Memory B cell (primary cell): Measurements from ENCODE around the gene TLK2.
"Not testable (repeated sequence)": the region's sequence is repeated elsewhere in the genome, so short reads cannot be mapped to it uniquely, and the experiment has no call there.

Experiments
- ATAC-seq: fragments of 150-1000 bp; cut with Tn5 transposase; 2 replicates; pipeline ENCODE4 v1.10.0; 2021; ENCODE audit warnings: low read depth, mild to moderate bottlenecking, moderate library complexity
- DNase-seq, 2 donors: peaks; one replicate each; pipeline ENCODE4 v3.0.0; 2022; ENCODE audit warnings: low spot score in 2 of 2
- H3K27ac Mint-ChIP-seq: one replicate; pipeline ENCODE4 v1.8.0; 2022; ENCODE audit warnings: mild to moderate bottlenecking, moderate library complexity, mixed read lengths
- H3K27me3 Mint-ChIP-seq: one replicate; pipeline ENCODE4 v1.8.0; 2022; ENCODE audit warnings: mixed read lengths
- H3K36me3 Mint-ChIP-seq: one replicate; pipeline ENCODE4 v1.8.0; 2022; ENCODE audit warnings: mild to moderate bottlenecking, mixed read lengths
- H3K4me1 Mint-ChIP-seq: one replicate; pipeline ENCODE4 v1.8.0; 2022; ENCODE audit warnings: mixed read lengths
- H3K4me3 Mint-ChIP-seq: one replicate; pipeline ENCODE4 v1.8.0; 2022; ENCODE audit warnings: mild to moderate bottlenecking, moderate library complexity, mixed read lengths
- H3K9me3 Mint-ChIP-seq: one replicate; pipeline ENCODE4 v1.8.0; 2022; ENCODE audit warnings: mixed read lengths

The TLK2 gene

DNA sequence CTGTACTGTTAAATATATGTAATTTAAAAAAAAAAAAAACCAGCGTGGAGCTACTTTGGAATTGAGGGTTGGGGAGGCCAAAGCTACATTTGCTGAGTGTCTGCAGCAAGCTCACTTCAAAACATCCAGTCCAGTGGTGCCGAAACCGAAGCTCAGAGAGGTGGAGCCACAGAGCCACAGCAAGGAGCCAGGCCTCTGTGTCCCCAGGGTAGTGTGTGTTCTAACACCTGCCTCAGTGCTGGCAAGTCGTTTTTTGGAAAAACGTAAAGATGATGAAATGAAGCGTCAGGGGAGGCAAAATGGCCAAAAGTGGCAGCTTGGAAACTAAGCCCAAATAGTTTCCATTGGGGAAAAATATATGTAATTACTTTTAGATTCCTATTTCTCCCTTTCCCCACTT lies 112.7 kb downstream of the TLK2 start:
- no peaks in the 10 kb centered on the region for H3K27me3 Mint-ChIP-seq
- H3K9me3 Mint-ChIP-seq, result no peaks in the 10 kb centered on the region
- H3K27ac Mint-ChIP-seq, result no peak overlapping the region
- H3K4me3 Mint-ChIP-seq, result no peak overlapping the region
- DNase-seq (no peak), ATAC-seq (no peak)
- no peaks in the 10 kb centered on the region for H3K4me1 Mint-ChIP-seq
- H3K36me3 Mint-ChIP-seq, result peaks cover 18% of the 10 kb centered on the region

DNA sequence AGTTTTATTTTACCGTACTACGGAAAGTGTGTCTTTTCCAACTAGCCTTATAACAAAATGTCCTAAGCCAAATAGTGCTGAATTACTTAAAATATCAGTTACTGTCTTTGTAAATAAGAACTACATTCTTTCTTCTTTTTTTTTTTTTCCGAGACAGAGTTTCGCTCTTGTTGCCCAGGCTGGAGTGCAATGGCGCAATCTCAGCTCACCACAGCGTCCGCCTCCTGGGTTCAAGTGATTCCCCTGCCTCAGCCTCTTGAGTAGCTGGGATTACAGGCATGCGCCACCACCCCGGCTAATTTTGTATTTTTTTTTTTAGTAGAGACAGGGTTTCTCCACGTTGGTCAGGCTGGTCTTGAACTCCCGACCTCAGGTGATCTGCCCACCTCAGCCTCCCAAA lies 113.2 kb downstream of the TLK2 start:
- H3K36me3 Mint-ChIP-seq, result peaks cover 22% of the 10 kb centered on the region

GRCh38 chr17:62592341-62593099 lies 113.9 kb downstream of the TLK2 start:
- Mint-ChIP-seq H3K27ac (no peak overlapping the region), H3K9me3 (peaks cover 2% of the 10 kb centered on the region), H3K4me3 (no peak overlapping the region), H3K27me3 (no peaks in the 10 kb centered on the region), H3K36me3 (peaks cover 25% of the 10 kb centered on the region), H3K4me1 (no peaks in the 10 kb centered on the region)
- ATAC-seq (no peak), DNase-seq (no peak)

More for the DNA sequence above, 113.2 kb downstream of the TLK2 start:
- H3K9me3 Mint-ChIP-seq, H3K4me1 Mint-ChIP-seq, H3K27me3 Mint-ChIP-seq, H3K4me3 Mint-ChIP-seq, H3K27ac Mint-ChIP-seq, ATAC-seq, DNase-seq: not testable (repeated sequence)

DNA sequence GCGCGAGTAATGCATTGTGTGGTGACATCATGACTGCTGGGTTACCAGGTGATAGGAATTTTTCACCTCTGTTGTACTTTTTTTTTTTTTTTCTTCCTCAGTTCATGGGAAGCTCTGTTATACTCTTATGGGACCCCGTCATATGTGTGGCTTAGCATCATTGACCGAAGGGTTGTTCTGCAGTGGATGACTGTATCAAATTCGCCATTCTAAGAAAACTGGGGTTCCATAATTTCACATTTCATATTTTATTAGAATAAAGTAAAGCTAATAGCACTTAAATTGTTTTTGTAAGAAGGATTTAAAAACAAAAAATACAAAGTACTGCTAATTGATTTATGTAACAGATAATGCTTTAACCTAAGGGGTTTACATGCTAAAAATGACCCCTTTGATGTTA lies 116.9 kb downstream of the TLK2 start:
- H3K27ac Mint-ChIP-seq, result no peak overlapping the region
- H3K27me3 Mint-ChIP-seq, result no peaks in the 10 kb centered on the region
- DNase-seq (no peak), ATAC-seq (no peak)
- H3K36me3 Mint-ChIP-seq, result peaks cover 34% of the 10 kb centered on the region
- H3K4me1 Mint-ChIP-seq, result no peaks in the 10 kb centered on the region
- no peak overlapping the region for H3K4me3 Mint-ChIP-seq
- peaks cover 2% of the 10 kb centered on the region for H3K9me3 Mint-ChIP-seq

DNA sequence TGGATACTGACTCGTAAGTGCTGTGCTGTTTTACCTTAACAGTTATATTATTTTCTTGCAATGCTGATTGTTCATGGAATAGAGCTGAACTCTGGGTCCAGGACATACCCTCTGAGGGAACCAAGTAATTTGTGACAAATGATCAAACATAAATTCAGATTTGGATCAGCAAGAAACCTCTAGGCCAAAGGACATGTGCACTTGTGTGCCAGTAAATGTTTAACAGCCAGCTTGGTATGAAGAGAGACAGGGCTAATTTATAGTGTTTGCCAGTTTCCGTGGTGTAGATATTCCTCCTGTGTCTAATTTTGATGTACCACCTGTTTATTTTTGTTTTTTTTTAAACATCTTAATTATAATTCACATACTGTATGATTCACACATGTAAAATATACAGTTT lies 118.0 kb downstream of the TLK2 start:
- Mint-ChIP-seq H3K4me3 (no peak overlapping the region), H3K36me3 (peaks cover 35% of the 10 kb centered on the region), H3K4me1 (no peaks in the 10 kb centered on the region), H3K9me3 (peaks cover 2% of the 10 kb centered on the region), H3K27ac (no peak overlapping the region), H3K27me3 (no peaks in the 10 kb centered on the region)
- DNase-seq (no peak), ATAC-seq (no peak)

DNA sequence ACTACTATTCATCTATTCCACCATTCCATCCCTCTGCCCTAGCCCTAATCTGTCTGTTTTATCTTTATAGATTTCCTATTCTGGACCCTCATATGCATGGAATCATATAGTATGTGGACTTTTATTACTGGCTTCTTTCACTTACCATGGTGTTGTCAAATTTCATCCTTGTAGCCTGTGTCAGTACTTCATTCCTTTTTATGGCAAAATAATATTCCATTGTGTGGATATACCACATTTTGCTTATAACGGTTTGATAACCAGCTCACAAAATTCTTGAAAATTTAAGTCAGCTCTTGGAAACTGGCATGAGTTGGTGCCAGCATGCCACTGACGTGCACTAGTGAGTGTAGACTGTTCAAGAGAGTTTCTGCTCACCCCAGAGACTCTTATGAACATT lies 118.5 kb downstream of the TLK2 start:
- Mint-ChIP-seq H3K4me1 (no peaks in the 10 kb centered on the region), H3K27me3 (no peaks in the 10 kb centered on the region), H3K4me3 (no peak overlapping the region), H3K27ac (no peak overlapping the region), H3K36me3 (peaks cover 35% of the 10 kb centered on the region), H3K9me3 (peaks cover 2% of the 10 kb centered on the region)
- DNase-seq, result no peak
- ATAC-seq, result no peak

DNA sequence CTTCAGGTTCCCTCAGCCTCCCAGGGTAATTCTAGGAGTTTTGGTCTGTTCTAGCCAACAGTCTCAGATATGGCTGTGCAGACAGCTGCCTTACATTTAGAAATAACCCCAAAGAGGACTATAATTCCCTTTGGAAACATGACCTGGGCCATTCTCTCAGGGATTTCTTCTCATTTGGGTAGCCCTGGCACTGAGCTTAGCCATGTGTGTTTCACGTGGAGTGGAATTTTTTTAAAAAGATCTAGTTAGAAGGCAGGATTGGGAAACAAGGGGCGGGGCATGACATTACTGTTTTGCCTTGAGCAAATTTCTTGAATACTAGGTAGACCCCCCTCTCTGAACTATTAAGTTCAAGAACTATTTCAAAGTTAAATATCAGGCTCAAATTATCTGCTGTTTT lies 119.3 kb downstream of the TLK2 start:
- DNase-seq (no peak), ATAC-seq (no peak)
- H3K9me3 Mint-ChIP-seq, result peaks cover 2% of the 10 kb centered on the region
- H3K4me1 Mint-ChIP-seq, result no peaks in the 10 kb centered on the region
- no peaks in the 10 kb centered on the region for H3K27me3 Mint-ChIP-seq
- H3K27ac Mint-ChIP-seq, result no peak overlapping the region
- H3K36me3 Mint-ChIP-seq, result peaks cover 35% of the 10 kb centered on the region
- H3K4me3 Mint-ChIP-seq, result no peak overlapping the region

GRCh38 chr17:62599964-62600657 lies 121.5 kb downstream of the TLK2 start:
- no peak for DNase-seq
- Mint-ChIP-seq H3K4me3 (no peak overlapping the region), H3K4me1 (no peaks in the 10 kb centered on the region), H3K27me3 (no peaks in the 10 kb centered on the region), H3K36me3 (peaks cover 35% of the 10 kb centered on the region), H3K27ac (peak overlapping the region; percentile 62), H3K9me3 (peaks cover 2% of the 10 kb centered on the region)
- no peak for ATAC-seq

DNA sequence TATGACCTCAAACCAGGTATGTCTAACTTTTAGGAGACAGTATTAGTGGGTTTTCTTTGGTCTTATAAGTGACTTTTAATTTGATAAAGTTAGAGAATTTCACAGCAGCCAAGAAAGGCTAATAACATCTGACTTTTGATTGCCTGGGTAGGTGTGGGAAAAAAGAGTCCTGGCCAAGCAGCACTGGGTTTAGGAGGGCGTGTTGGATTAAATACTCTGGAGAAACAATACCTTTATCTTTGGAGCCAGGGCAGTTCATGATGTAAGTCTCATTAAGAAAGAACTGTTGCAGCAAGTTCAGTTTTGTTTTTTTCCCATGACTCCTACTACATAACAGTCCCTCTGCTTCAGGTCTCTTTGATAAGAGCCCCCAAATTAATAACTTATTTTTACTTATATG lies 122.2 kb downstream of the TLK2 start:
- H3K36me3 Mint-ChIP-seq, result peaks cover 33% of the 10 kb centered on the region
- H3K4me1 Mint-ChIP-seq, result no peaks in the 10 kb centered on the region
- H3K27me3 Mint-ChIP-seq, result no peaks in the 10 kb centered on the region
- H3K9me3 Mint-ChIP-seq, result peaks cover 2% of the 10 kb centered on the region
- H3K4me3 Mint-ChIP-seq, result no peak overlapping the region
- no peak for ATAC-seq
- no peak for DNase-seq
- H3K27ac Mint-ChIP-seq, result peak overlapping the region; percentile 62

GRCh38 chr17:62601471-62601870 lies 122.8 kb downstream of the TLK2 start:
- DNase-seq (no peak), ATAC-seq (no peak)
- Mint-ChIP-seq H3K9me3 (peaks cover 2% of the 10 kb centered on the region), H3K36me3 (peaks cover 32% of the 10 kb centered on the region), H3K4me1 (no peaks in the 10 kb centered on the region), H3K4me3 (no peak overlapping the region), H3K27ac (no peak overlapping the region), H3K27me3 (no peaks in the 10 kb centered on the region)

- peaks cover 37% of the 10 kb centered on the region for H3K36me3 Mint-ChIP-seq
- H3K4me3 Mint-ChIP-seq, H3K27me3 Mint-ChIP-seq: not testable (repeated sequence)
These were observed 125.2 kb downstream of the TLK2 start for GRCh38 chr17:62603783-62604182.

DNA sequence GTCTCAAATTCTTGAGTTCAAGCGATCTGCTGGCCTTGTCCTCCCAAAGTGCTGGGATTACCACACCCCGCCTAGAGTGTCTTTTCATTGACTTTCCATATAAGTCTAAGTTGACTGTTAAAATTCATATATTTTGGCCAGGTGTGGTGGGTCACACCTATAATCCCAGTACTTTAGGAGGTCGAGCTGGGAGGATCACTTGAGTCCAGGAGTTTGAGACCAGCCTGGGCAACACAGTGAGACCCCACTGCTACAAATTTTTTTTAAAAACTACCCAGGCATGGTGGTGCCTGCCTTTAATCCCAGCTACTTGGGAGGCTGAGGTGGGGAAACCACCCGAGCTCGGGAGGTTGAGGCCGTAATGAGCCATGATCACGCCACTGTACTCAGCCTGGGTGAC lies 127.0 kb downstream of the TLK2 start:
- DNase-seq, result no peak
- no peak overlapping the region for H3K4me3 Mint-ChIP-seq

More at GRCh38 chr17:62603783-62604182, 125.2 kb downstream of the TLK2 start:
- not testable (repeated sequence) for H3K27ac Mint-ChIP-seq, ATAC-seq, H3K9me3 Mint-ChIP-seq, DNase-seq, H3K4me1 Mint-ChIP-seq

DNA sequence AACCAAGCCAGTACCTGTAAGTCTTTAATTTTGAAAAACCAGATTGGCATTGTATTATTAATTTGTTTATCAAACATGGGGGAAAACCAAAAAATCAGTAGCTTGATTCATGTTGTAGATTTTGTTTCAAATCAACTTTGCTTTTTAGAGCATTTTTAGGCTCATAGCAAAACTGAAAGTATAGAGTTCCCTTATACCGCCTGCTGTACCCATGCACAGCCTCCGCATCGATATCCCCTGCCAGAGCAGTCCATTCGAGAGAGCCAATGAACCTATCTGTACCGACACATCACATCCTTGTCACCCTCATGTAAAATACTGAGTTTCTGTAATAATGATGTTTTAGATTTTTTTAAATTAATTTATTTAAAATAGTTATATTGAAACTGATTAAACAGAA lies 132.7 kb downstream of the TLK2 start:
- Mint-ChIP-seq H3K9me3 (no peaks in the 10 kb centered on the region), H3K27ac (peak overlapping the region; percentile 70), H3K36me3 (peaks cover 42% of the 10 kb centered on the region), H3K27me3 (no peaks in the 10 kb centered on the region), H3K4me3 (peak overlapping the region; percentile 46), H3K4me1 (peaks cover 11% of the 10 kb centered on the region)
- no peak for DNase-seq
- ATAC-seq, result peak; percentile 82

More for the DNA sequence above, 127.0 kb downstream of the TLK2 start:
- Mint-ChIP-seq H3K27ac (no peak overlapping the region), H3K4me1 (peaks cover 7% of the 10 kb centered on the region), H3K9me3 (no peaks in the 10 kb centered on the region), H3K36me3 (peaks cover 36% of the 10 kb centered on the region), H3K27me3 (no peaks in the 10 kb centered on the region)
- ATAC-seq, result no peak

DNA sequence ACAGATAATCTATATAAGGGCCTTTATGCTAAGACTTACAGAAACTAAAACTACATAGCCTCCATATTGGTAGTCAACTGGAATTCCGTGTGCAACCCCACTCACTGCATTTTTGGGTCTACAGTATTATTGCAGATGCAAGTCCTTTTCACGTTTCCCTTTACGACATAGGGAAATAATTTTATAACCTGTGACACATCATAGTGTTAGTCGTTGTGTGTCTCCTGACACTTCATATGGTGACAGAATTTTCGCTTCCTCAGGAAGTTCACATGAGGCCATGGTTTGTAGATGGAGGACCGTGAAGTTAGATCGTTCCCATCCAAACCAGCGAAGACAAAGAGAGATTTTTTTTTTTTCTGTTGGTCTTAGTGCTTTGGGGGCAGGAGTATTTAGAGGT lies 133.1 kb downstream of the TLK2 start:
- Mint-ChIP-seq H3K9me3 (no peaks in the 10 kb centered on the region), H3K36me3 (peaks cover 40% of the 10 kb centered on the region), H3K27ac (peak overlapping the region; percentile 70), H3K4me3 (no peak overlapping the region), H3K27me3 (no peaks in the 10 kb centered on the region), H3K4me1 (peaks cover 11% of the 10 kb centered on the region)
- DNase-seq, result no peak
- peak; percentile 75 for ATAC-seq
